D721Med (cell line): ENCODE data around the gene PPFIA2.

Experiments
- DNase-seq: peaks from one replicate; pipeline ENCODE4 v3.0.0; 2011; ENCODE audit warnings: low spot score; ENCODE audit not compliant: insufficient read length
- FAIRE-seq: peaks from 2 replicates; lab custom pipeline; 2011; peaks lifted over from hg19 to GRCh38; lab: Jason Lieb, UNC
- TF ChIP-seq, protein P1 (sequence below): IDR thresholded peaks from 2 replicates; pipeline ENCODE4 v1.5.1; 2012; ENCODE audit warnings: mild to moderate bottlenecking, control low read depth; ENCODE audit not compliant: insufficient read depth; ENCODE audit errors: missing control alignments

PPFIA2 gene

DNA sequence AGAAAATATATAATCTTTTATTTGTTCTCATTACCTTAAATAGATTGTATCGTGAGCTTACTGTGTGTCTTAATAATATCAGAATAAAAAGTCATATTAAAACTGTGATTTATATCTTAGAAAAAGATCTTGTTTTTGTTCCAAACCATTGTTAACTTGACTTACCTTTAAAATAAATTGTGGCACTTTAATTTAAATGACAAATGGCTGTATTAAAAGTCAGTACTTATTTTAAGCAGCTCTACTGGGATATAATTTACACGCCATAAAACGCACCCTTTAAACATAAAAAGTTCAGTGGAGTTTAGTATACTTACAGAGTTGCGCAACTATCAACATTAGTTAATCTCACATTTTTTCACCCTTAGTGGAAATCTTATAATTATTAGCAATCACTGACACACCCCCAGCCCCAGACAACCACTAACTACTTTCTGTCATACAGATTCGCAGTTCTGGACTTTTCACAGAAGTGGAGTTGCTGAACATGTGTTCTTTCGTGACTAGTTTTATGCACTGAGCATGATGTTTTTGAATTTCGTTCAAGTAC, 369.5 kb downstream of the PPFIA2 start:
- FAIRE-seq (peak; percentile 56), DNase-seq (no peak)
- TF ChIP-seq, protein P1, sequence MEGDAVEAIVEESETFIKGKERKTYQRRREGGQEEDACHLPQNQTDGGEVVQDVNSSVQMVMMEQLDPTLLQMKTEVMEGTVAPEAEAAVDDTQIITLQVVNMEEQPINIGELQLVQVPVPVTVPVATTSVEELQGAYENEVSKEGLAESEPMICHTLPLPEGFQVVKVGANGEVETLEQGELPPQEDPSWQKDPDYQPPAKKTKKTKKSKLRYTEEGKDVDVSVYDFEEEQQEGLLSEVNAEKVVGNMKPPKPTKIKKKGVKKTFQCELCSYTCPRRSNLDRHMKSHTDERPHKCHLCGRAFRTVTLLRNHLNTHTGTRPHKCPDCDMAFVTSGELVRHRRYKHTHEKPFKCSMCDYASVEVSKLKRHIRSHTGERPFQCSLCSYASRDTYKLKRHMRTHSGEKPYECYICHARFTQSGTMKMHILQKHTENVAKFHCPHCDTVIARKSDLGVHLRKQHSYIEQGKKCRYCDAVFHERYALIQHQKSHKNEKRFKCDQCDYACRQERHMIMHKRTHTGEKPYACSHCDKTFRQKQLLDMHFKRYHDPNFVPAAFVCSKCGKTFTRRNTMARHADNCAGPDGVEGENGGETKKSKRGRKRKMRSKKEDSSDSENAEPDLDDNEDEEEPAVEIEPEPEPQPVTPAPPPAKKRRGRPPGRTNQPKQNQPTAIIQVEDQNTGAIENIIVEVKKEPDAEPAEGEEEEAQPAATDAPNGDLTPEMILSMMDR = no peak

- TF ChIP-seq, protein P1 = no peak
- FAIRE-seq (no peak), DNase-seq (no peak)
These were observed 373.0 kb downstream of the PPFIA2 start for GRCh38 chr12:81386101-81386500.

GRCh38 chr12:81381951-81382350, 377.2 kb downstream of the PPFIA2 start:
- TF ChIP-seq, protein P1 = no peak
- DNase-seq = no peak
- FAIRE-seq = peak; percentile 41

GRCh38 chr12:81378601-81379285, 380.4 kb downstream of the PPFIA2 start:
- DNase-seq = no peak
- TF ChIP-seq, protein P1 = no peak
- FAIRE-seq = peak; percentile 83

DNA sequence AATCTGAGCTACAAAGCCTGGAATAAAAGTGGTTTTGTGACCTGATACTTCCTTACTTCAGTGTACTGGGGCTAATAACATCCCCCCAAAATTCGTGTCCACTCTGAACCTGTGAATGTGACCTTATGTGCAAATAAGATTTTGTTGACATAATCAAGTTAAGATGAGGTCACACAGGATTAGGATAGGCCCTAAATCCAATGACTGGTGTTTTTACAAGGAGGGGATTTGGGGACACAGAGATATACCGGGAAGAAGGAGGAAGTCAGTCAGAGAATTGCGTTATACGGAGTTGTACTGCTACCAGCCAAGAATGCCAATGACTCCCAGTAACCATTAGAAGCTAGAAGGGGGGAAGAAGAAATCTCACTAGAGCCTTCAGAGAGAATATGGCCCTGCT, 381.4 kb downstream of the PPFIA2 start:
- no peak for DNase-seq
- no peak for FAIRE-seq
- TF ChIP-seq, protein P1 = no peak

DNA sequence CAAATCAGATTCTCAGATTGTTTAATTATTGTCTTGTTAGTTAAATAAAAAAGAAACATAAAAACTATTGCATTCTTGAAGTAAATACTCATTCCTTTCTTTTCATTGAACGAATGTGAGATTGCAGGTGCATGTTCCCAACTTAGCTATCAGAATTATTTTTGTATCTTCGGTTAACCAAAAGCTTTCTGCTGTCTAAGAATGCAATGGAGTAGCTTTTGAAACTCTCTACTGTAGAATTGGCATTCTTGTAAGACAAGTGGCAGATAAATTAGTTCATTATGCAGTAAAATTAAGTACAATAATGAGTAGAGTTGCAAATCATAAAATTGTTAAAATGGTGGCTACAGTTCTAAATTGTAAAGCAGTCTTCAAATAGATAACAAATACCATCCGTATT, 383.2 kb downstream of the PPFIA2 start:
- TF ChIP-seq, protein P1 = no peak
- FAIRE-seq (peak; percentile 86), DNase-seq (no peak)

GRCh38 chr12:81370456-81370855, 388.7 kb downstream of the PPFIA2 start:
- DNase-seq (no peak), FAIRE-seq (peak; percentile 88)
- TF ChIP-seq, protein P1 = no peak
